Natural killer cell treated with Interleukin-12 subunit alpha and Interleukin-12 subunit beta and Interleukin-15 and Interleukin-18, amount 100 ng/mL, for 72 hours (primary cell): ENCODE data around the gene FBXL15. TPM values are rescaled to one million over a fixed set of nuclear protein-coding genes. Genes with fewer than 3 reads are reported as not detected.

ENCODE experiments used
- ATAC-seq, 2 donors: fragments of 150-1000 bp; cut with Tn5 transposase in 1 of 2; sonication (Bioruptor Pico), chemical (Tn5 transposase) in 1 of 2; 2 replicates each; pipeline ENCODE4 v1.10.0; 2021
- DNase-seq: peaks from one replicate; pipeline ENCODE4 v3.0.0; 2022; ENCODE audit warnings: low spot score
- H3K27ac Mint-ChIP-seq, 2 donors: 1 replicate in 1 of 2; 2 replicates in 1 of 2; pipeline ENCODE4 v1.8.0; 2022; ENCODE audit warnings: mixed read lengths in 2 of 2, mild to moderate bottlenecking in 1 of 2, moderate library complexity in 1 of 2
- H3K27me3 Mint-ChIP-seq, 2 donors: 1 replicate in 1 of 2; 2 replicates in 1 of 2; pipeline ENCODE4 v1.8.0; 2022; ENCODE audit warnings: mixed read lengths in 2 of 2
- H3K36me3 Mint-ChIP-seq: one replicate; pipeline ENCODE4 v1.8.0; 2022; ENCODE audit warnings: mixed read lengths
- H3K4me1 Mint-ChIP-seq, 2 donors: 1 replicate in 1 of 2; 2 replicates in 1 of 2; pipeline ENCODE4 v1.8.0; 2022; ENCODE audit warnings: low read depth in 2 of 2, mixed read lengths in 2 of 2, mild to moderate bottlenecking in 1 of 2
- H3K4me3 Mint-ChIP-seq: one replicate; pipeline ENCODE4 v1.8.0; 2022; ENCODE audit warnings: mixed read lengths
- H3K9me3 Mint-ChIP-seq: 2 replicates; pipeline ENCODE4 v1.8.0; 2022; ENCODE audit warnings: mixed read lengths
- total RNA-seq, 2 donors: library from RNA; stranded (reverse); gene quantifications; one replicate each; pipeline ENCODE4 v1.2.3, GENCODE V29; 2022

FBXL15 gene
- total RNA-seq, 2 donors from 2014 or later: 22.0 to 23.7 TPM

GRCh38 chr10:102435133-102435497 is 14.5 kb downstream of the FBXL15 start:
- DNase-seq: no peak
- H3K4me3 Mint-ChIP-seq: peak overlapping the region; percentile 89
- no peaks in the 10 kb centered on the region for H3K36me3 Mint-ChIP-seq
- peak overlapping the region; percentile 90 to 92 for H3K27ac Mint-ChIP-seq
- no peak for ATAC-seq
- no peaks in the 10 kb centered on the region for H3K9me3 Mint-ChIP-seq
- peaks cover 46 to 66% of the 10 kb centered on the region in 2 donors for H3K4me1 Mint-ChIP-seq
- no peaks in the 10 kb centered on the region for H3K27me3 Mint-ChIP-seq

GRCh38 chr10:102435529-102436233 is 15.0 kb downstream of the FBXL15 start:
- Mint-ChIP-seq H3K4me1 (peaks cover 46 to 66% of the 10 kb centered on the region in 2 donors), H3K9me3 (no peaks in the 10 kb centered on the region)
- peak; percentile 15 to 64 for ATAC-seq

DNA sequence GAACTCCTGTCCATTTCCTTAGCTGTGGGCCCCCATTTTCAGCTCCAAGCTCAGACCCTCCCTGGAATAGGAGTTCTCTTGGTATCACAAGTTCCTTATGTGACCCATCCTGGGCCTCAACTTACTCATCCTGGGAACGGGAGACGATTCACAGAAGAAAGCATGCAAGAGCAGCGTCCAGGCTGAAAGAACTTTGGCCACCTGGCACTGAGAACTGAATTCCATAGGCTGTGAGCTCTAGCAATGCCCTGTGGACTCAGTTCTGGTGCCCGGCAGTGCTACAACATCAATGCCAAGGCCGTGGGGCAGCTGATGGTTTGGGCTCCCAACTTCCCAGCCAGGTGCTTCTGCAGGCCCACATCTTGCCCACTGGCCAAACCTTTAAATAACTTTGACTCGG is 15.7 kb downstream of the FBXL15 start:
- H3K27ac Mint-ChIP-seq: peak overlapping the region; percentile 90 to 92
- H3K27me3 Mint-ChIP-seq: no peaks in the 10 kb centered on the region
- ATAC-seq (no peak), DNase-seq (no peak)
- H3K9me3 Mint-ChIP-seq: no peaks in the 10 kb centered on the region
- H3K36me3 Mint-ChIP-seq: no peaks in the 10 kb centered on the region
- peaks cover 46 to 65% of the 10 kb centered on the region in 2 donors for H3K4me1 Mint-ChIP-seq
- peak overlapping the region; percentile 89 for H3K4me3 Mint-ChIP-seq

More at GRCh38 chr10:102435529-102436233, 15.0 kb downstream of the FBXL15 start:
- no peaks in the 10 kb centered on the region for H3K27me3 Mint-ChIP-seq
- no peaks in the 10 kb centered on the region for H3K36me3 Mint-ChIP-seq
- peak; percentile 79 for DNase-seq
- peak overlapping the region; percentile 89 for H3K4me3 Mint-ChIP-seq
- H3K27ac Mint-ChIP-seq: peak overlapping the region; percentile 90 to 92

DNA sequence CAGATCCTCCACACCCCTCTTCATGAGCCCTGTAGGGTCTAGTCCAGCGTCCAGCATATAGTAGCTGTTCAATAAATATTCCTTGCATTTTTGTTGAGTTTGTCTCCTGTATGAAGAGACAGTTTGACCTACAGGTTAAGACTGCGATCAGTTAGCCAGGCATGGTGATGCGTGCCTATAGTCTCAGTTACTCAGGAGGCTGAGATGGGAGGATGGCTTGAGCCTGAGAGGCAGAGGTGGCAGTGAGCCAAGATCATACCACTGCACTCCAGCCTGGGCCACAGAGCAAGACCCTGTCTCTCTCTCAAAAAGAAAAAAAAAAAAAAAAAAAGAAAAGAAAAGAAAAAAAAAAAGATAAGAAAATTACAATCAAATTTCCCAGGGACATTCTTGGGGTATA is 16.9 kb downstream of the FBXL15 start:
- H3K4me1 Mint-ChIP-seq: peaks cover 40 to 54% of the 10 kb centered on the region in 2 donors
- peak overlapping the region; percentile 90 to 92 for H3K27ac Mint-ChIP-seq
- DNase-seq: no peak
- no peaks in the 10 kb centered on the region for H3K36me3 Mint-ChIP-seq
- H3K9me3 Mint-ChIP-seq: no peaks in the 10 kb centered on the region
- peak overlapping the region; percentile 89 for H3K4me3 Mint-ChIP-seq
- no peaks in the 10 kb centered on the region for H3K27me3 Mint-ChIP-seq
- ATAC-seq: no peak

- H3K9me3 Mint-ChIP-seq: no peaks in the 10 kb centered on the region
- no peak for ATAC-seq
- H3K4me1 Mint-ChIP-seq: peaks cover 36 to 45% of the 10 kb centered on the region in 2 donors
- no peaks in the 10 kb centered on the region for H3K27me3 Mint-ChIP-seq
- no peak for DNase-seq
- no peaks in the 10 kb centered on the region for H3K36me3 Mint-ChIP-seq
- peak overlapping the region; percentile 90 to 92 for H3K27ac Mint-ChIP-seq
- H3K4me3 Mint-ChIP-seq: peak overlapping the region; percentile 89
Measured at GRCh38 chr10:102438374-102438773, 17.7 kb downstream of the FBXL15 start.

GRCh38 chr10:102444851-102445250 is 24.2 kb downstream of the FBXL15 start:
- H3K36me3 Mint-ChIP-seq: no peaks in the 10 kb centered on the region
- peak overlapping the region in 1 of 2 donors; percentile 48 for H3K27ac Mint-ChIP-seq
- ATAC-seq (no peak), DNase-seq (no peak)
- no peaks in the 10 kb centered on the region for H3K9me3 Mint-ChIP-seq
- H3K4me3 Mint-ChIP-seq: no peak overlapping the region
- H3K4me1 Mint-ChIP-seq: peaks cover 8 to 13% of the 10 kb centered on the region in 2 donors
- H3K27me3 Mint-ChIP-seq: no peaks in the 10 kb centered on the region

DNA sequence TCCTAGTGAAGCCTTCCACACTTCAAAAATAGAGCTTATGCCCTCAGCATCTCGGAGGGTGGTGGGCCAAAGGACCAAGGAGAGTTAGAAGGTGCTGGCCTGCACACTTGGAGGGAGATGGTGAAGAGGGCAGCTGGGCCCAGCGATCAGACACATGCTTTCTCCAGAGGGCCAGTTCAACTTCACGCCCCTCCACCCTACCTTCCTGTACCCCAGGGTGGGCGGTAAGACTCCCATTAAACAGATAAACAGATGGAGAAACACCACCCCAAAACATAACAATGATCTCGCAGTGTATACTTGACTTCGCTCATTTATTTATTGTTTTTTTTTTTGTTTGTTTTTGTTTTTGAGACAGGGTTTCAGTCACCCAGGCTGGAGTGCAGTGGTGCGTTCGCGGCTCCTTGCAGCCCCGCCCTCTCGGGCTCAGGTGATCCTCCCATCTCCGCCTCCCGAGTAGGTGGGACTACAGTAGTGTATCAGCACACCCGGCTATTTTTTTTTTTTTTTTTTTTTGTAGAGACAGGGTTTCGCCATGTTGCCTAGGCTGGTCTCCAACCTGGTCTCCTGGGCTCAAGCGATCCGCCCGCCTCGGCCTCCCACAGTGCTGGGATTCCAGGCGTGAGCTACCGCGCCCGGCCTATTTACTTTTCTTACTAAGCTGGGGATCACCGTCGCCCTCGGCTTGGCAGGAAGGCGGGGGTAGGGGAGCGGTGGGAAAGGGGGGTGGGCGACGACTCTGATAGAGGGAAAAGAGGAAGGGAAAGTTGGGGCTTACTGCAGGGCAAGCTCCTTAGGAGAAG is 28.9 kb downstream of the FBXL15 start:
- ATAC-seq: peak; percentile 68 to 75
- Mint-ChIP-seq H3K4me3 (peak overlapping the region; percentile 94), H3K36me3 (peaks cover 7% of the 10 kb centered on the region), H3K9me3 (no peaks in the 10 kb centered on the region), H3K27ac (peak overlapping the region; percentile 83 to 89), H3K27me3 (no peaks in the 10 kb centered on the region), H3K4me1 (peaks cover 19 to 31% of the 10 kb centered on the region in 2 donors)
- DNase-seq: peak; percentile 86

GRCh38 chr10:102450124-102450373 is 29.4 kb downstream of the FBXL15 start:
- no peaks in the 10 kb centered on the region for H3K27me3 Mint-ChIP-seq
- DNase-seq: no peak
- peak overlapping the region; percentile 94 for H3K4me3 Mint-ChIP-seq
- peaks cover 7% of the 10 kb centered on the region for H3K36me3 Mint-ChIP-seq
- peak overlapping the region; percentile 83 to 89 for H3K27ac Mint-ChIP-seq
- H3K4me1 Mint-ChIP-seq: peaks cover 19 to 27% of the 10 kb centered on the region in 2 donors
- H3K9me3 Mint-ChIP-seq: no peaks in the 10 kb centered on the region
- peak in 1 of 2 donors; percentile 0 for ATAC-seq

DNA sequence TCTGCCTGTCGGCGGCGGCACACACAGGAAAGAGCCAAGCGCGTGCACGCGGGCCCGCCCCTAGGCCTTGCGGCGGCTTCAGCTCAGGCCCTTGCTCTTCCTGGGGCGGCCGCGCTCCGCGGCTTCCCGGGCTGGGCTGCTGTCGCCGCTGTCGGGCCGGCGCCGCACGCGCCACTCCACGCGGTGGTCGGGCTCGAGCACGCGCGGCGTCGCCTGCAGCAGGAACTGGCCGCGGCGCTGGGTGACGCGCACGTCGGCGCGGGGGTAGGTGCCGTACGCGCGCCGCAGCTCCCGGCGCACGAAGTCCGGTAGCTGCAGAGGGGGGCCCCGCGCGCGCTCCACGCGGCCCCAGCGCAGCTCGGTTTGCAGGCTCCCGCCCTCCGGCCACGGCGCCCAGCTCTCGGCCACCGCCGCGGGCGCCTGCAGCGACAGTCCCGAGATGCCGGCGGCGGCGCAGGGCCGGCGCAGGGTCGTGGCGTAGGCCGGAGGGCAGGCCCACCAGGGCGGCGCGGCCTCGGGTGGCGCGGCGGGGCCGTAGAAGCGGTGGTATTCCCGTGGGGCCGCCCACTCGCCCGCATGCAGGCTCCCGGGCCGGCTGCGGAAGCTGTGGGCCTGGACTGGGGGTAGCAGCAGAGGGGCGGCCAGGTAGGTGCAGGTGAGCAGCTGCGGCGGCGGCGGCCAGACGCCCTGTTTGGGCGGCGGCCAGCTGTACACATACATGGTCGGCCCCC is 29.9 kb downstream of the FBXL15 start:
- H3K27ac Mint-ChIP-seq: peak overlapping the region; percentile 83 to 89
- ATAC-seq: peak; percentile 89 to 92
- peaks cover 19 to 26% of the 10 kb centered on the region in 2 donors for H3K4me1 Mint-ChIP-seq
- peaks cover 7% of the 10 kb centered on the region for H3K36me3 Mint-ChIP-seq
- H3K27me3 Mint-ChIP-seq: no peaks in the 10 kb centered on the region
- peak overlapping the region; percentile 94 for H3K4me3 Mint-ChIP-seq
- no peaks in the 10 kb centered on the region for H3K9me3 Mint-ChIP-seq
- peak; percentile 93 for DNase-seq

- no peaks in the 10 kb centered on the region for H3K9me3 Mint-ChIP-seq
- ATAC-seq (no peak), DNase-seq (no peak)
- H3K27me3 Mint-ChIP-seq: no peaks in the 10 kb centered on the region
- peak within 1 kb of the TSS; percentile 81 for H3K4me3 Mint-ChIP-seq
- peak within 1 kb of the TSS; percentile 89 to 93 for H3K27ac Mint-ChIP-seq
- H3K36me3 Mint-ChIP-seq: peaks cover 7% of the 10 kb centered on the region
- H3K4me1 Mint-ChIP-seq: peaks cover 19 to 26% of the 10 kb centered on the region in 2 donors
Measured at GRCh38 chr10:102451105-102451969, 30.7 kb downstream of the FBXL15 start, which contains the start of gene C10orf95. Gene C10orf95, minus strand, starts transcription at chr10:102451543. Its CDS starts 450 bp downstream, at chr10:102451093.

DNA sequence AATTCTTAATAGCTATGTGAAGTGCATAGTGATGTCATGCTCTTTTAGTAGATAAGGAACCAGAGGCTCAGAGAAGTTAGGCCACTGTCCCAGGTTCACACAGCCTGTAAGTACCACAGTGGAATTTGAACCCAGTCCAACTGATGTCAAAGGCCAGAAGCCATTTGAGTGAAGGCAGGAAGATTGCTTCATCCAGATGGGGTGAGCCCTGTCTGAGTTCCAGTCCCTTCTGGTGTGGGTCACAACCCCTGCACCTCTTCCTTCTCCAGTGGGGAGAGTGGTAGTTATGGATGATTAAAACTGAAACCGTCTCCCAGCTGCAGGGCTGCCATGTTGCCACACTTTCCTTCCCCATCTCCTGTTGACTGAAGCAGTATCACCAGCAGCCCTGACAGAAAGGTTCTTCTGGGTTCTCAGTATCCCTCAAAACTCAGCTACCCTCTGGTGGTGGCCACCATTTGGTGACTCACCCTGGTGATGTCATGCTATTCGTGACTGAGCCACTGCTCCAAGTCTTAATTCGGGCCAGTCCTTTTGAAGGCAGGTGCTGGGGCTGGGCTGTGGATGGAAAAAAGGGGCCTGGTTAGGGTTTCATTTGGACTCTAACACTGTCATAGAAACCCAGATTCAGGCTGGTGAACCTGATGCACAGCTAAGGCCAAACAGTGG is 32.2 kb downstream of the FBXL15 start:
- Mint-ChIP-seq H3K4me1 (peaks cover 19 to 26% of the 10 kb centered on the region in 2 donors), H3K4me3 (peak overlapping the region; percentile 81), H3K9me3 (no peaks in the 10 kb centered on the region), H3K27me3 (no peaks in the 10 kb centered on the region), H3K36me3 (peaks cover 7% of the 10 kb centered on the region), H3K27ac (peak overlapping the region; percentile 89 to 93)
- DNase-seq (peak; percentile 71), ATAC-seq (peak; percentile 69 to 74)

DNA sequence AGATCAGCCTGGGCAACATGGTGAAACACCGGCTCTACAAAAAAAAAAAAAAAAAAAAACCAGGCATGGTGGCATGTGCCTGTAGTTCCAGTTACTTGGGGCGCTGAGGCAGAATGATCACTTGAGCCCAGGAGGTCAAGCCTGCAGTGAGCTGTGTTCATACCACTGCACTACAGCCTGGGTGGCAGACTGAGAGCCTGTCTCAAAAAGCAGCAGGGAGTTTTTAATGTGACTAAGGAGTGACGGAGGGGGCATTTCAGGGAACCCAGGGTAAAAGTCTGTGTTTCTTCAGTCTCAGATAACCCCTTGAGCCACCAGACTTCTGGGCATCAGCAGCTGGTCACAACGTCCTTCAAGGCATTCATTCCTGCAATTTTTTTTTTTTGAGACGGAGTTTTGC is 32.9 kb downstream of the FBXL15 start:
- peak overlapping the region; percentile 89 to 93 for H3K27ac Mint-ChIP-seq
- H3K27me3 Mint-ChIP-seq: no peaks in the 10 kb centered on the region
- no peaks in the 10 kb centered on the region for H3K9me3 Mint-ChIP-seq
- no peak overlapping the region for H3K4me3 Mint-ChIP-seq
- peaks cover 19 to 26% of the 10 kb centered on the region in 2 donors for H3K4me1 Mint-ChIP-seq
- ATAC-seq: no peak
- H3K36me3 Mint-ChIP-seq: peaks cover 7% of the 10 kb centered on the region
- no peak for DNase-seq
